Activated T-helper 9 cell treated with anti-CD3 and anti-CD28 coated beads, Interleukin-2, amount 50 U/mL, for 16 hours (primary cell): ENCODE results near the gene HOXA2.

Experiments
- DNase-seq: peaks from one replicate; pipeline ENCODE4 v3.0.0-alpha.2; 2020; ENCODE audit warnings: low read depth

Gene HOXA2

GRCh38 chr7:27124902-27125689 lies 22.6 kb upstream of the HOXA2 start:
- no peak for DNase-seq

GRCh38 chr7:27124096-27124901 lies 21.8 kb upstream of the HOXA2 start:
- DNase-seq: no peak

- DNase-seq: no peak
These were observed 21.1 kb upstream of the HOXA2 start for GRCh38 chr7:27123477-27124053.

DNA sequence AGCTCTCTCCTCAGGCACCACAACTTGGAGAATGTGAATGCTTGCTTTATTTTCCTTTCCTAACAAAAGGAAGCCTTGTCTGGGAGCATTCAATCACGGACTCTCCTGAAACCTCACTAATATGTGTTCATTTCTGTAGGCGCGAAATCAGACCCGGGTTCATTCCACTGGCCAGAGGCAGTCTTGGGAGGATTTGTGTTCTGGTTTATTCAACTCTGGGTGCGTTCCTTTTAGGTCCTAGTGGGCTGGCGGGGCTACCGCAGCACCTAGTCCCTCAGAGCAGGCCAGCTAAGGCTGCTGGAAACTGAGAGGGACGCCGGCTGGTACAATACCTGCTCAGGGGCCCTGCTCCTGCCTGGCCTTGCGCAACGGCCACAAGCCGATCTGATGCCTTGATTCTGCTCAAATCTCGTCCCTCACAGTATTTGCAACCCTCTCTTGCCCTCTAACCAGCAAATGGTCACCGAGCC lies 20.6 kb upstream of the HOXA2 start:
- no peak for DNase-seq

GRCh38 chr7:27122077-27122910 lies 19.8 kb upstream of the HOXA2 start:
- DNase-seq: no peak

DNA sequence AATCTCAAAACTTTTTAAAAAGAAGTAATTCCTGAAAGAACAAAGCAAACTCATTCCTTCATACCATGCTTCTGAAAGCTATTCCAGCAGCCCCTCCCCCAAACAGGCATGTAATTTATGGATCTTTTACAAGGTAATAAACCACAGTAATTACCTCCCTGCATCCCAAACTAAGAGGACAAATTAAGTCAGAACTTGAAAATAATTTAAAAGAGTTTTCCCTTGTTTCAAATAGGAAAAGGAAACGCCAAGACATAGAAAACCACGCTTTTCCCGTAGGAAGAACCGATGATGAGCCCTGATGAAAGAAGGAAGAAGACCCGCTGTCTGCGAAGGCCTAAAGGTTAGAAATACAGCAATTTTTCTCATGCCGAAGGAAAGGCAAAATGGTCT lies 19.2 kb upstream of the HOXA2 start:
- no peak for DNase-seq

GRCh38 chr7:27119412-27119911 lies 17.0 kb upstream of the HOXA2 start:
- DNase-seq: no peak

DNA sequence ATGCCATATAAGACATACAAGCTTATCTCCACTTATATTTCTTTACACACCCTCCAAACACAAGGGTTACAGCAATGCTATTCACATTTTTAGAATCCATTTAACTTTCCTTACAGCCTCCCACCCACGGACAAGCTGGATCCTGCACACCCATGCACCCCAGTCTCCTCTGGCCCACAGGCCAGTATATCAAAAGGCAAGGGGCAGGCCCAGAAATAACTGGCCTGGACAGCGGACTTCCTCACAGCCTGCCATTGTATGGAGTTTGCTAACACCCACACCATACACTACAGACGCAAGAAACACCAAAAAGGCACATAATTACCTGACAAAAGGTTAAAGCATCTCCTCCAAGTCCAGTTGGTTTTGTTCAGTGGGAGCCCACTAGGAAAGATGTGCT lies 16.1 kb upstream of the HOXA2 start:
- DNase-seq: no peak

DNA sequence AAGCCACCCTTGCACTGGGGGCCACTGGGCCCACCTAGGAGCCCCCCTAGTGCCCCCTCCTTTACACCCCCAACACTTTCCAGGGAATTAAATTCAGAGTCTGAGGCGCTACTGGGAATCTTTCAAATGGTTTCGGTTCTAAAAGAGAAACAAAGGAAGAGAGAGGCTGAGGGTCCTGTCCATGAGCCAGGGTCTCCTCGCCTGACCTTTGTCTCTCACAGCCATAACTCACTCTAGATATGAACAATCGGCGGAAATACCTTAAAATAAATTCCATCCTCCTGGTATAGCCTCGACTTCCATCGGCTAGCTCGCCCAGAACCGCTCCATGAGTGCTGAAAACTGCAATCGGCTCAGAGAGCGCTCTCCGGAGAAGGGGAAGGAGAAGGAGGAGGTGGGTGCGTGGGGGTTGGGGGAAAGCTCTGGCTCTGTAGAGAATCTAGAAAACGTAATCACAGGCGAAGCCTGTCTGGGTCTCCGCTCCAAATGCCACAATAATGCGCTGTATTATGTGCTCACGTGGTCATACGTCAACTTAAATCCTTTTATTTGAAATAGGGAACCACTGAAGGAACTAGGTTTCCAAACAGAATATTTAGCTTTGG lies 15.5 kb upstream of the HOXA2 start:
- no peak for DNase-seq

- no peak for DNase-seq
These were observed 14.7 kb upstream of the HOXA2 start for GRCh38 chr7:27116962-27117886.

- no peak for DNase-seq
These were observed 13.8 kb upstream of the HOXA2 start for GRCh38 chr7:27116031-27116961.

GRCh38 chr7:27115221-27116026 lies 12.9 kb upstream of the HOXA2 start:
- no peak for DNase-seq

DNA sequence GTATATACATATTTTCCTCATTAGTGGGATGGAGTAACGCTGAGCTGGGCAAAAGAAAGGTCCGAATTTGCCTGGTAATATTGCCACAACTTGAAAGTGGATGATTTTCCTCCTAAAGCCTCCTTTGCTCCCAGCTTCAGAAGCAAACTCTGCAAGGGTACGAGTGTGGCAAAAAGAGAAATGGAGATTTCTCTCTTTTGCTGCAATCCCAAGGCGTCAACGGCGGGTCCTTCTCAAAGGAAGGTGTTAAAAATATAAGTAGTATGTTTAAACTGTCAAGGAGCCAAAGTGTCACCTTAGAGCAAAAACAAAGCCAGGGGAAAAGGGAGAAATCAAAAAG lies 12.4 kb upstream of the HOXA2 start:
- DNase-seq: no peak

- no peak for DNase-seq
These were observed 11.7 kb upstream of the HOXA2 start for GRCh38 chr7:27113991-27114769.

DNA sequence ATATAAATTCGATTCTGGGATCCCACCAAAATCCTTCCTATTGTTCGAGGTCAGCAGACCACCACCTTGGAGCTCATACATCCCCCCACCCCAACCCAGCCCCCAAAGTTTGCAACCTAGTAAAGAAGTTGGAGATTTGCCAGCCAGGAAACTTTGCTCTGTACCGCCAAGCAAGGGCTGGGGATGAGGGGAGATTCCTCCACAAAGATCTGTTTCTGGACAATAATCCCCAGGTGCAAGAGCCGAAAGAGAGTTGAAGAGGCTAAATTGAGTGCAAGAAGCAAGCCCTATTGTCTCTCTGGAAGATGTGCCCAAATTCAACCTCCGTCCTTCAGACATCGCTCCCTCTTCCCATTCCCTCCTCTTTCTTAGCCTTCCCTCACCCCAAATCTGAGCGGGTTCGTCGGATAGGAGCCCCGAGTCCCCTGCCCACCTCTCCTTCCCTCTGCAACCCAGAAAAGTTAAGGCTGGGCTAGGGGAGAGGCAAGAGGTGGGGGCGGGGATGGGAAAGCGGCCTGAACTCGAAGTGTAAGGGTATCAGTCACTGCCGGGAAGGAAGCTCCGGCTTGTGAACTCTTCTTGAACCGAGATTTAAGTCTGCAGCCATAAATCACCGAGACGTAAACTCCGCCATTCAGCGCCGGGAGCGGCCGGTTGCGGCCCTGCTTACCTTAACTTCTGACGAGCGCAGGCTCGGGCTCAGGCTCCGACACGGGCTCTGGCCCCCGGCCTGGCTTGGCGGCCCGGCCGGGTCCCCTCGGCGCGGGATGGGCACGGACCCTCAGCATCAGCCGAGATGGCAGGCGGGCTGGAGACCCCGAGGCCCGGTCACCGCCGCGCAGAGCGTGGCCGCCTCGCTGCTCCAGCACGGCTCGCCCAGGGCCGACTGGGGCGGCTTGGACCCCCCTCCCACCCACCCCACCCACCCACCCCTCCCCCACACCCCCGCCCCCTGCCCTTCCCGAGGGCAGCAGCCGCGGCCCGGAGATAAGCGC lies 10.8 kb upstream of the HOXA2 start:
- no peak for DNase-seq

GRCh38 chr7:27112361-27112760 lies 9.9 kb upstream of the HOXA2 start:
- no peak for DNase-seq
